ENCODE results near the gene KDM6B. TPM values are rescaled to one million over a fixed set of nuclear protein-coding genes. Genes with fewer than 3 reads are reported as not detected.
"Not testable (repeated sequence)": the region's sequence is repeated elsewhere in the genome, so short reads cannot be mapped to it uniquely, and the experiment has no call there.

KDM6B gene
- 10 to 100 TPM; 49.5 to 50.4 TPM for total RNA-seq
- long read RNA-seq, partial matches to known transcripts: 1 of 2 reads
- long read RNA-seq, other reads (novel, unspliced or antisense): 1 of 2 reads

- ATAC-seq (peak; percentile 51), DNase-seq (peak; percentile 96 to 97)
- intact Hi-C loops (cut with DNase I, micrococcal nuclease): no loop called here
These were observed at the start of gene KDM6B for GRCh38 chr17:7833795-7834541. Gene KDM6B, plus strand, starts transcription at chr17:7834217. Its CDS starts 11,338 bp downstream, at chr17:7845555.

GRCh38 chr17:7786866-7787265, 47.2 kb upstream of the KDM6B start:
- ATAC-seq (no peak), DNase-seq (no peak)
- intact Hi-C loops (cut with DNase I, micrococcal nuclease): no loop called here

- intact Hi-C loops (cut with DNase I, micrococcal nuclease): no loop called here
- ATAC-seq (no peak), DNase-seq (no peak)
These were observed 44.9 kb upstream of the KDM6B start for GRCh38 chr17:7789131-7789530.

- no peak for DNase-seq
- no peak for ATAC-seq
- intact Hi-C loops (cut with DNase I, micrococcal nuclease): no loop called here
These were observed 43.9 kb upstream of the KDM6B start for GRCh38 chr17:7790150-7790549.

- DNase-seq (no peak), ATAC-seq (no peak)
- intact Hi-C loops (cut with DNase I, micrococcal nuclease): no loop called here
These were observed 41.4 kb upstream of the KDM6B start for GRCh38 chr17:7792611-7793010.

- DNase-seq: no peak
- intact Hi-C loops (cut with DNase I, micrococcal nuclease): no loop called here
- ATAC-seq: no peak
These were observed 39.8 kb upstream of the KDM6B start for GRCh38 chr17:7794075-7794663.

- ATAC-seq (no peak), DNase-seq (no peak)
- intact Hi-C loops (cut with DNase I, micrococcal nuclease): no loop called here
These were observed 36.0 kb upstream of the KDM6B start for GRCh38 chr17:7797976-7798375.

- intact Hi-C loops (cut with DNase I, micrococcal nuclease): no loop called here
- ATAC-seq (no peak), DNase-seq (no peak)
These were observed 35.2 kb upstream of the KDM6B start for GRCh38 chr17:7798839-7799238.

- DNase-seq: peak; percentile 82 to 92
These were observed 30.0 kb upstream of the KDM6B start for GRCh38 chr17:7803981-7804380.

GRCh38 chr17:7806587-7806986, 27.4 kb upstream of the KDM6B start:
- intact Hi-C loops (cut with DNase I, micrococcal nuclease): no loop called here
- DNase-seq (no peak), ATAC-seq (no peak)

More at GRCh38 chr17:7803981-7804380, 30.0 kb upstream of the KDM6B start:
- intact Hi-C loops (cut with DNase I, micrococcal nuclease): no loop called here
- ATAC-seq: peak; percentile 97

GRCh38 chr17:7807206-7807605, 26.8 kb upstream of the KDM6B start:
- ATAC-seq: no peak
- intact Hi-C loops (cut with DNase I, micrococcal nuclease): no loop called here
- no peak for DNase-seq

- ATAC-seq: peak; percentile 24
- intact Hi-C loops (cut with DNase I, micrococcal nuclease): no loop called here
- DNase-seq: no peak
These were observed 24.8 kb upstream of the KDM6B start for GRCh38 chr17:7809086-7809790.

- intact Hi-C loops (cut with DNase I, micrococcal nuclease); DNase-seq: not testable (repeated sequence)
These were observed 24.1 kb upstream of the KDM6B start for GRCh38 chr17:7809791-7810343.

GRCh38 chr17:7811251-7811650, 22.8 kb upstream of the KDM6B start:
- ATAC-seq (no peak), DNase-seq (no peak)
- intact Hi-C loops (cut with DNase I, micrococcal nuclease): no loop called here

More at GRCh38 chr17:7809791-7810343, 24.1 kb upstream of the KDM6B start:
- ATAC-seq: not testable (repeated sequence)

GRCh38 chr17:7814969-7815368, 19.0 kb upstream of the KDM6B start:
- no peak for DNase-seq
- intact Hi-C loops (cut with DNase I, micrococcal nuclease): no loop called here

GRCh38 chr17:7816926-7817642, 16.9 kb upstream of the KDM6B start:
- intact Hi-C loops (cut with DNase I, micrococcal nuclease): no loop called here
- ATAC-seq (no peak), DNase-seq (no peak)

More at GRCh38 chr17:7814969-7815368, 19.0 kb upstream of the KDM6B start:
- ATAC-seq: no peak

- DNase-seq: no peak
- intact Hi-C loops (cut with DNase I, micrococcal nuclease): no loop called here
- no peak for ATAC-seq
These were observed 16.4 kb upstream of the KDM6B start for GRCh38 chr17:7817643-7817964.

GRCh38 chr17:7818026-7818425, 16.0 kb upstream of the KDM6B start:
- ATAC-seq (no peak), DNase-seq (no peak)
- intact Hi-C loops (cut with DNase I, micrococcal nuclease): no loop called here

Data from left colon (tissue), 2 donors.